ENCODE results near the gene C17orf67. TPM values are rescaled to one million over a fixed set of nuclear protein-coding genes. Genes with fewer than 3 reads are reported as not detected.

C17orf67 gene
- total and polyA plus RNA-seq, 4 donors = 0.19 to 1.4 (median 0.78) TPM

DNA sequence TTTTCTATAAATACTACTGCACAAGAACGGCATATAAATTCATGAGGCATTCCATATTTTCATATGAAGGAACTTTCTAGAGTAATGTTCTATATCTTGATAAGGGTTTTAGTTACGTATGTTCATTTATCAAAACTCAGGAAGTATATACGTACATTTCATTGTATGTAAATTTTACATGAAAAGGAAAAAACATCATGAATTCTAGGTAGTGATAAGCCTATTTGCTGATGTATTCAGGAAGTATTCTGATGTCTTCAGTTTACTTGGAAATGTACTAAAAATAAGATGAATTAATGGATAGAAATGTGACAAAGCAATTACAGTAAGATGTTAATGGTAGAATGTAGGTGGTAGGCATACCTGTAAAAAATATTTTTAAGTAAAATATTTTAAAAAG is 5.0 kb upstream of the C17orf67 start:
- no peak overlapping the region for H3K4me3 ChIP-seq (ENCODE audit: low read depth in 1 of 3, low read length in 3 of 3)
- H3K9me3 ChIP-seq (ENCODE audit: control insufficient read depth in 4 of 4, low read length in 3 of 4) = no peaks in the 10 kb centered on the region
- DNase-seq (ENCODE audit: low spot score) = no peak
- no peaks in the 10 kb centered on the region for H3K27me3 ChIP-seq (ENCODE audit: control insufficient read depth in 4 of 4, insufficient read depth in 4 of 4, low read length in 3 of 4)
- H3K9ac ChIP-seq (ENCODE audit: low read depth in 1 of 2, low read length in 2 of 2) = no peak overlapping the region
- H3K36me3 ChIP-seq (ENCODE audit: control insufficient read depth in 4 of 4, insufficient read depth in 3 of 4, low read depth in 1 of 4, low read length in 3 of 4) = peaks cover 0 to 2% (median 0%) of the 10 kb centered on the region in 4 donors
- peaks cover 3 to 12% (median 9%) of the 10 kb centered on the region in 4 donors for H3K4me1 ChIP-seq (ENCODE audit: control insufficient read depth in 4 of 4, insufficient read depth in 4 of 4, low read length in 3 of 4)
- TF ChIP-seq FOXA1 (IDR thresholded peaks at IDR 0.05) (no peak), RAD21 (IDR thresholded peaks at IDR 0.05) (no peak), RXRA (IDR thresholded peaks at IDR 0.05) (no peak), SP1 (IDR thresholded peaks at IDR 0.05) (no peak), EGR1 (IDR thresholded peaks at IDR 0.05; ENCODE audit: low read depth in 2 of 2) (no peak)
- TF ChIP-seq, protein P1, sequence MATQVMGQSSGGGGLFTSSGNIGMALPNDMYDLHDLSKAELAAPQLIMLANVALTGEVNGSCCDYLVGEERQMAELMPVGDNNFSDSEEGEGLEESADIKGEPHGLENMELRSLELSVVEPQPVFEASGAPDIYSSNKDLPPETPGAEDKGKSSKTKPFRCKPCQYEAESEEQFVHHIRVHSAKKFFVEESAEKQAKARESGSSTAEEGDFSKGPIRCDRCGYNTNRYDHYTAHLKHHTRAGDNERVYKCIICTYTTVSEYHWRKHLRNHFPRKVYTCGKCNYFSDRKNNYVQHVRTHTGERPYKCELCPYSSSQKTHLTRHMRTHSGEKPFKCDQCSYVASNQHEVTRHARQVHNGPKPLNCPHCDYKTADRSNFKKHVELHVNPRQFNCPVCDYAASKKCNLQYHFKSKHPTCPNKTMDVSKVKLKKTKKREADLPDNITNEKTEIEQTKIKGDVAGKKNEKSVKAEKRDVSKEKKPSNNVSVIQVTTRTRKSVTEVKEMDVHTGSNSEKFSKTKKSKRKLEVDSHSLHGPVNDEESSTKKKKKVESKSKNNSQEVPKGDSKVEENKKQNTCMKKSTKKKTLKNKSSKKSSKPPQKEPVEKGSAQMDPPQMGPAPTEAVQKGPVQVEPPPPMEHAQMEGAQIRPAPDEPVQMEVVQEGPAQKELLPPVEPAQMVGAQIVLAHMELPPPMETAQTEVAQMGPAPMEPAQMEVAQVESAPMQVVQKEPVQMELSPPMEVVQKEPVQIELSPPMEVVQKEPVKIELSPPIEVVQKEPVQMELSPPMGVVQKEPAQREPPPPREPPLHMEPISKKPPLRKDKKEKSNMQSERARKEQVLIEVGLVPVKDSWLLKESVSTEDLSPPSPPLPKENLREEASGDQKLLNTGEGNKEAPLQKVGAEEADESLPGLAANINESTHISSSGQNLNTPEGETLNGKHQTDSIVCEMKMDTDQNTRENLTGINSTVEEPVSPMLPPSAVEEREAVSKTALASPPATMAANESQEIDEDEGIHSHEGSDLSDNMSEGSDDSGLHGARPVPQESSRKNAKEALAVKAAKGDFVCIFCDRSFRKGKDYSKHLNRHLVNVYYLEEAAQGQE (IDR thresholded peaks at IDR 0.05) = no peak
- TF ChIP-seq, protein P2, sequence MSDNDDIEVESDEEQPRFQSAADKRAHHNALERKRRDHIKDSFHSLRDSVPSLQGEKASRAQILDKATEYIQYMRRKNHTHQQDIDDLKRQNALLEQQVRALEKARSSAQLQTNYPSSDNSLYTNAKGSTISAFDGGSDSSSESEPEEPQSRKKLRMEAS (IDR thresholded peaks at IDR 0.05) = no peak
- H3K27ac ChIP-seq (ENCODE audit: low read depth in 1 of 2, low read length in 2 of 2) = no peak overlapping the region
- WGBS = 87% methylated on average over 3 of the region's 3 CpGs

DNA sequence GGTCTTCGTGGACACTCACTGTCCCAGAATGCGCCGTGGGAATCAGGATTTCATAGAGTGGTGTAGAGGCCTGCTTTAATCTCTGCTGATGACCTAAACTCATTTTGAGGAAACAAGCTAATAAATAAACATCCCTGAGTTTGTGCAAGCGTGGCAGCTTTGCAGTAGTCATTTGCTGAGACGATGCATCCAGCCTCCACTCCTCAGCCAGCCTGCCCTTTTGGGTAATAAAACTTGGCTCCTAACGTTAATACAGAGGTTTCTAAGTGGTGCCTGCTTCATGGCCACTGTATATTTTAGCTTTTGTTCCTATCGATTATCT is 1.5 kb upstream of the C17orf67 start:
- Histone ChIP-seq H3K4me3 (ENCODE audit: low read depth in 1 of 3, low read length in 3 of 3) (peak overlapping the region; percentile 12 to 65 (median 59)), H3K36me3 (ENCODE audit: control insufficient read depth in 4 of 4, insufficient read depth in 3 of 4, low read depth in 1 of 4, low read length in 3 of 4) (no peaks in the 10 kb centered on the region), H3K9me3 (ENCODE audit: control insufficient read depth in 4 of 4, low read length in 3 of 4) (no peaks in the 10 kb centered on the region), H3K9ac (ENCODE audit: low read depth in 1 of 2, low read length in 2 of 2) (no peak overlapping the region), H3K27me3 (ENCODE audit: control insufficient read depth in 4 of 4, insufficient read depth in 4 of 4, low read length in 3 of 4) (no peaks in the 10 kb centered on the region), H3K27ac (ENCODE audit: low read depth in 1 of 2, low read length in 2 of 2) (peak overlapping the region in 1 of 2 donors; percentile 80), H3K4me1 (ENCODE audit: control insufficient read depth in 4 of 4, insufficient read depth in 4 of 4, low read length in 3 of 4) (peaks cover 8 to 28% (median 18%) of the 10 kb centered on the region in 4 donors)
- 62% methylated on average over 7 of the region's 7 CpGs for WGBS
- no peak for TF ChIP-seq JUND (IDR thresholded peaks at IDR 0.05)
- TF ChIP-seq TAF1 (conservative IDR thresholded peaks at IDR 0.05) = no peak
- no peak for TF ChIP-seq YY1 (IDR thresholded peaks at IDR 0.05)
- no peak for TF ChIP-seq FOXA1 (IDR thresholded peaks at IDR 0.05)
- no peak for TF ChIP-seq SP1 (IDR thresholded peaks at IDR 0.05)
- no peak for TF ChIP-seq FOXA2 (IDR thresholded peaks at IDR 0.05)
- no peak for TF ChIP-seq NR2F2 (IDR thresholded peaks at IDR 0.05)
- TF ChIP-seq, protein P1 (IDR thresholded peaks at IDR 0.05) = no peak
- no peak for TF ChIP-seq RXRA (IDR thresholded peaks at IDR 0.05)
- no peak for TF ChIP-seq EGR1 (IDR thresholded peaks at IDR 0.05; ENCODE audit: low read depth in 2 of 2)
- TF ChIP-seq, protein P3, sequence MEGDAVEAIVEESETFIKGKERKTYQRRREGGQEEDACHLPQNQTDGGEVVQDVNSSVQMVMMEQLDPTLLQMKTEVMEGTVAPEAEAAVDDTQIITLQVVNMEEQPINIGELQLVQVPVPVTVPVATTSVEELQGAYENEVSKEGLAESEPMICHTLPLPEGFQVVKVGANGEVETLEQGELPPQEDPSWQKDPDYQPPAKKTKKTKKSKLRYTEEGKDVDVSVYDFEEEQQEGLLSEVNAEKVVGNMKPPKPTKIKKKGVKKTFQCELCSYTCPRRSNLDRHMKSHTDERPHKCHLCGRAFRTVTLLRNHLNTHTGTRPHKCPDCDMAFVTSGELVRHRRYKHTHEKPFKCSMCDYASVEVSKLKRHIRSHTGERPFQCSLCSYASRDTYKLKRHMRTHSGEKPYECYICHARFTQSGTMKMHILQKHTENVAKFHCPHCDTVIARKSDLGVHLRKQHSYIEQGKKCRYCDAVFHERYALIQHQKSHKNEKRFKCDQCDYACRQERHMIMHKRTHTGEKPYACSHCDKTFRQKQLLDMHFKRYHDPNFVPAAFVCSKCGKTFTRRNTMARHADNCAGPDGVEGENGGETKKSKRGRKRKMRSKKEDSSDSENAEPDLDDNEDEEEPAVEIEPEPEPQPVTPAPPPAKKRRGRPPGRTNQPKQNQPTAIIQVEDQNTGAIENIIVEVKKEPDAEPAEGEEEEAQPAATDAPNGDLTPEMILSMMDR (IDR thresholded peaks at IDR 0.05; ENCODE audit: low read depth, low read length, missing input control) = no peak
- no peak for TF ChIP-seq RAD21 (IDR thresholded peaks at IDR 0.05)
- TF ChIP-seq, protein P4, sequence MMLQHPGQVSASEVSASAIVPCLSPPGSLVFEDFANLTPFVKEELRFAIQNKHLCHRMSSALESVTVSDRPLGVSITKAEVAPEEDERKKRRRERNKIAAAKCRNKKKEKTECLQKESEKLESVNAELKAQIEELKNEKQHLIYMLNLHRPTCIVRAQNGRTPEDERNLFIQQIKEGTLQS (IDR thresholded peaks at IDR 0.05) = no peak
- TF ChIP-seq, protein P5, sequence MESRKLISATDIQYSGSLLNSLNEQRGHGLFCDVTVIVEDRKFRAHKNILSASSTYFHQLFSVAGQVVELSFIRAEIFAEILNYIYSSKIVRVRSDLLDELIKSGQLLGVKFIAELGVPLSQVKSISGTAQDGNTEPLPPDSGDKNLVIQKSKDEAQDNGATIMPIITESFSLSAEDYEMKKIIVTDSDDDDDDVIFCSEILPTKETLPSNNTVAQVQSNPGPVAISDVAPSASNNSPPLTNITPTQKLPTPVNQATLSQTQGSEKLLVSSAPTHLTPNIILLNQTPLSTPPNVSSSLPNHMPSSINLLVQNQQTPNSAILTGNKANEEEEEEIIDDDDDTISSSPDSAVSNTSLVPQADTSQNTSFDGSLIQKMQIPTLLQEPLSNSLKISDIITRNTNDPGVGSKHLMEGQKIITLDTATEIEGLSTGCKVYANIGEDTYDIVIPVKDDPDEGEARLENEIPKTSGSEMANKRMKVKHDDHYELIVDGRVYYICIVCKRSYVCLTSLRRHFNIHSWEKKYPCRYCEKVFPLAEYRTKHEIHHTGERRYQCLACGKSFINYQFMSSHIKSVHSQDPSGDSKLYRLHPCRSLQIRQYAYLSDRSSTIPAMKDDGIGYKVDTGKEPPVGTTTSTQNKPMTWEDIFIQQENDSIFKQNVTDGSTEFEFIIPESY (IDR thresholded peaks at IDR 0.05) = no peak
- TF ChIP-seq HNF4A (conservative IDR thresholded peaks at IDR 0.05) = no peak
- no peak for TF ChIP-seq GABPA (IDR thresholded peaks at IDR 0.05 in 1 of 2, conservative IDR thresholded peaks at IDR 0.05 in 1 of 2)
- TF ChIP-seq, protein P2 (IDR thresholded peaks at IDR 0.05) = no peak
- TF ChIP-seq HNF4G (IDR thresholded peaks at IDR 0.05) = no peak
- DNase-seq (ENCODE audit: low spot score) = no peak
